RCC 7860 (cell line): ENCODE data around the gene PLA2G4A.

Experiments
- DNase-seq: peaks from one replicate; pipeline ENCODE4 v3.0.0-alpha.2; 2015; ENCODE audit warnings: low spot score
- FAIRE-seq: peaks from 2 replicates; lab custom pipeline; 2012; peaks lifted over from hg19 to GRCh38; lab: Jason Lieb, UNC

The PLA2G4A gene

DNA sequence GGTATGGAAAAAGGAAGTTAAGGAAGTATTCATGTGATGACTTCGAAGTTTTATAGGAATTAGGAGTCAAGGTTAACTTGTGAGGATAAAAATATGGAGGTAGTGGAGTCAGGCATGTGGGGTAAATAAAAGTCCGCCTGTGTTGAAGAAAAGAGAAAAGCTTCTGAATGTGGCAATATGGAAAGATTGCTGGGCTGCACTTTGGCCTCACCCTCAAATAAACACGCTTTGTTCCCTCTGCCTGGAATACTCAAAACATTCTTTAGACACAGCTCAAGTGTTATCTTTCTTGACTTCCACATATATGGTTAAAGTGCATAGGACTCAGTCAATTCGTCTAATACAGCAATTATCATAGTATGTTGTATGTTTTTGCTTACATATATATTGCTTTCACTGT lies 137.7 kb downstream of the PLA2G4A start:
- DNase-seq, result no peak
- no peak for FAIRE-seq

DNA sequence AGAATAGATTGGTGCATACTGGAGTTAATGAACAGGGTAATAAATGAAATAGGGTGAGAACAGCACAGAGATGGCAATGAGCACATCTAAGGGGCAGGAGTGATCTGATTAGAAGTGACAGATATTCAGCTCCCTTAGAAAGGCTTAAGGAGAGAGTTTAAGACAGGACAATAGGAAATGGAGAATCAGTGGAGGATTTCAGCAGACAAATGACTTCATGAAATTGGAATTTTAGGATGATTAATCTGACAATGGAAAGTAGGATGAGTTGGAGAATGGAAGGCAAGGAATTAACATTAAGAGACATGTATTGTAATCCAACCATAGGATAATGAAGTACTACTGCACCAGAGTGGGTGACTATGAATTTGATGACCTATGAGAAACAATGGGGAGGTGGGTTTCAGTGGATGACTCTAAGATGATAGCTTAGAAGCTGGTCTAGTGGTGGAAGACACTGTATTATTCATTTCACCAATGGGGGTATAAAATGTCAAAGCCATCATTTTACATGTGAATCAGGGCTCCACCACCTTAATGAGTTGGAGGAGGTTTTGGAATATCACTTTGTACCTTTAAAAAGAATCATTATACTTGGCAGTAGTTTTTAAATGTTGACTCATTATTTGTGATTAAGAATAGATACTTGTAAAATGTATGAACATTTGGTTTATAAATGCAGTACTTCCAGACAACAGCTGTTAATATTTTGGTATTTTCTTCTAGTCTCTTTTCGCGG lies 139.1 kb downstream of the PLA2G4A start:
- DNase-seq, result peak; percentile 22
- FAIRE-seq, result no peak

DNA sequence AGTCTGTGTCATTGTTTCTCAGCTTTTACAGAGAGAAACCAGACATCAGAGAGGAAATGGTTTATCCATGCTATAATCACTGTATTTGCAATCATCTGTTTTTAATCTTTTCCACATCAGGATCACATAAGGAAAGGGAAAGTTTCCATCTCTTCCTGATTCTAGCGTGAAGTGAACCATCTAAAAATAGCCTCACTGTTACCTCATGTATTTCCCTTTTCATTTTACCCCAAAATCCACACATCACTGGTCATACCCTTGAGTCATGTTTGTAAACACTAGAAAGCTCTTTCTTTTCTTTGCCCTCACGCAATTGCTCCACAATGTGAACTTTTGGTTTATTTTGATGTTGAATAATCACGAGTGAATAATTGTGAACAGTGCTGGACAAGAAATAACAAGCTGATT lies 146.0 kb downstream of the PLA2G4A start:
- no peak for DNase-seq
- no peak for FAIRE-seq

DNA sequence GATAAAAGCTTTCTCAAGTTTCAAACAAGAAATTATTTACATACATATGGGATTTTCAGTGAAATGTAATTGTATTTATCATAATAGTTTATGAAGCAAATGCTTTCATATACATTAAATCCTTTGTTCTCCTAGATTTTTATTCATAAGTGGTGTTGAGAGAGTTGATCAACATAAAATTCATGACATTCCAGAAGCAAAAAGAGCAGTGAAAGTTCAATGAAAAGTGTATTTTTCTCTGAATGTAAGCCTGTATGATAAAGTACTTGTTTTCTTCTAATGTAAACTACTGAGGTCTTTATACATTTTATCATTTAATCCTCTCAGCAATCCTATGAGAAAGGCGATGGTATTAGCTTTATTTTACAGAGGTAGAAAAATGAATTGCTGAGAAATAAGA lies 146.5 kb downstream of the PLA2G4A start:
- no peak for DNase-seq
- no peak for FAIRE-seq

DNA sequence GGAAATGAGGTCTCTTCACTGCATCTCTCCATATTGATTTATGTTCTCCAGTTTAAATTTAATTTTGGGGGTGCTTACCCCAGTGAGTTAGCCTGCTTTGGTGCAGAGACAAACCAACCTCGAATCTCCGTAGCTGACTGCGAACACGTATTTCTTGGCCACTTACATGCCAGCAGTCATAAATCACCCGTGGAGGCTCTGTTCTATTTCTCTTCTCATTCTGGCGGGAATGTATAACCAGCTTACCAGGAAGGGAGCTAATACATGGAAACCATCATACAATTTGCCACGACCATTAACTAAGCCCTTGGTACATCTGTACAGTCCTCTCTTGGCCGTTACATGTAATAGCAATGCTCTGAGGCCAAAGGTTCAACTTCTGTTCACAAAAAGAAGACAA lies 148.0 kb downstream of the PLA2G4A start:
- no peak for FAIRE-seq

DNA sequence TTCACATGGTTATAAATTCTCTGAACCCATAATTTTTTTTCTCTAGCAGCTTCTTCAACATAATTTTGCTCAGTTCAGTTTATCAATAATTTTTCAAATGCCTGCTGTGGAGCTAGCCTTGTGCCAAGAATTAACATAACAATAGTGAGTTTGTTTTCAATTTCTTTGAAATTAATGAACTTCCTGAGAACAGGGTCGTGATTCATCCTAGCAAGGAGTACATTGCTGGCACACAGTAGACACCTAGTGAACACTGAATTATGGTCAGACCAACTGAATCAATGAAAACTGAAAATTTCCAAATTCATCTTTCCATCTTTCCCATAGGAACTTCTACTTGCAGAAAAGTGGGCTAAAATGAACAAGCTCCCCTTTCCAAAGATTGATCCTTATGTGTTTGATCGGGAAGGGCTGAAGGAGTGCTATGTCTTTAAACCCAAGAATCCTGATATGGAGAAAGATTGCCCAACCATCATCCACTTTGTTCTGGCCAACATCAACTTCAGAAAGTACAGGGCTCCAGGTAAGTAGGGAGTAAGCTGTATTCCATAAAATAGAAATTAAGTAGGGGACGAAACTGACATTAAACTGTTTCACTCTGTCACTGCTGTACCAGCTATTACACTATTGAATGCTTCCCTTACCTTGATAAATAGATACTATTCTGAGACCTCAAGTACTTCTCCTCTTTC lies 148.7 kb downstream of the PLA2G4A start:
- DNase-seq (no peak), FAIRE-seq (no peak)

More for the DNA sequence above, 148.0 kb downstream of the PLA2G4A start:
- no peak for DNase-seq

DNA sequence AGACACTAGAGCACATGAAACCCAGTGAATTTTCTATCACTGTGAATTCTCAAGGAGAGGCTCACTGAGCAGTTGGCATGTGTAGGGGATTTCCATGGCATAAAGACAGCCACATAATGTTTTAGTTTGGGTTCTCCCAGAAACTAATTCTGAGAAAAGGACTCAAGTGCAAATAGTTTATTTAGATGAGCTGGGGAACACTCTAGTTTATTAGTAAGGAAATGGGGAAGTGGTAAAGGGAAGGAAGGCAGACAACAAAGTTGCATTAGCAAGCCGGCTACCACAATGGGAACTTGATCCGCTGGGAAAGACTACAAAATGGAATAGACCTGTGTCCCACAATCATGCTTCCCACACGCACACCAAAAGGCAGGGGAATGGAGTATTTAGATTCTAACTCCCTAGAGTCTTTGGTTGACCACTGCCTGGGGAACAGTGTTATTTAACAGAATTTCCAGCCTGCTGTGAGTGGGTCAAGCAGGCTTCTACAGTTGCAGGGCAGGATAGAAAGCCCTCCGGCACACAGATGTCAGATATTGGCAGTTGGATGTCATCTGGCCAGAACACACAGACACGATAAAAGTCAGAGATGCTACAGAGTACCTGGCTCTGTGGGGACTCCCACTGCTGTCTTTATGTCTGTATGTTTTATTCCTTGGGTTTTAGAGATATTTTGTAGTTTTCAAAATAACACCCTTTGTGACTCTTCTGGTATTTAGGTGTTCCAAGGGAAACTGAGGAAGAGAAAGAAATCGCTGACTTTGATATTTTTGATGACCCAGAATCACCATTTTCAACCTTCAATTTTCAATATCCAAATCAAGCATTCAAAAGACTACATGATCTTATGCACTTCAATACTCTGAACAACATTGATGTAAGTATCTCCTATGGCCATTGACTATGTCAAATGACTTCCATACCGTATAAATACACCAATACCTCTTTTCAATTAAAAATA lies 150.1 kb downstream of the PLA2G4A start:
- FAIRE-seq (no peak), DNase-seq (no peak)

DNA sequence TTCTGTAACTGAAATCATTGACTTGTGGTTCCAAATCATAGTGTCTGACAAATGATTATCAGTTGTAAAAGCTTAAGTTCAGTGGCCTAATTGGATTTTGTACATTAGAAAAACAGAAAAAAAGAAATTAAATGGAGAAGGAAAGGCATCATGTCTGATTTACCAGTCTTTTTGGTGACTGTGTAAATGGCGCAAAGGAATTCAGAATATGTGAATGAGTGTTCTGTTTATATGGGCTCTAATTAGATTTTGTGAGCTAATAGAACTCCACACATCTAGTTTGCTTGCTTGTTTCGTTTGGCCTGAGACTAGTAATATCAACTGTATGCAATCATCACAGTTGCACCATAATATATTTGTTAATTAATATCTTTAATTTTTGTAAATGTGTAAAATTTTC lies 151.7 kb downstream of the PLA2G4A start:
- FAIRE-seq, result no peak
- no peak for DNase-seq

DNA sequence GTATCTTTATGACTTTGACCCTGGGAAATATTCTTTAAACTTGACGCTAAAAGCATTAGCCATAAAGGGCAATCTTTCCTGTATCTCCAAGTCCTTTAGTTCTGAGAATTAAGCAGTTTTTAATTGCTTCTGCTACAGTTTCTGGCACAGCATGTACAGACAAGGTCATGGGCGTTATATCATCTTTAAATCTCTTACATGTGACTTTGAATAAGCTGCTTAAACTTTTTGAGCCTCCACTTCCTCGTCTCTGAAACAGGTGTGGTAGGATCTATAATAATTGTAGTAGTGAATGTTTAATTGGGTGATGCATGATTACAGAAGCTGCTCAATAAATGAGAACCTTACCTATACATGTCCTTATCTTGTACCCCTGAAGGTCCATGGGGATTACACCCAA lies 153.4 kb downstream of the PLA2G4A start:
- FAIRE-seq (no peak), DNase-seq (no peak)

DNA sequence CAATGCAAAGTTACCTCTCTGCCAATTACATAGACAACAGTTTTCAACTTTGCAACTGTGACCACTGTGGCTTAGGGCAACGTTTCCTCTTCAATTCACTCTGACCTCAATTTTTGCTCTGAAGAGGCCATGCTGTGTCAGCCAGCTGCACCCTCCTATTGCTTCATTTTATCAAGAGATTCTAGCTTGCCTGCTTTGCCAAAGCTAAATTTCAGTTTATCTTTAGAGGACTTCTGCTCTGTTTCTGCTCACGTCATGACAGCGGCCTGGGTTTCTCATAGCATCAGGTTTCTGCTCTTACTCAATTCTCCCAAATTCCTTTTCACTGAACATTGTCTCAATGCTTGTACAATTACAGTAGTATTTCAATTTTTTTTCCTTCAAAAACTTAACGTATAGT lies 154.6 kb downstream of the PLA2G4A start:
- DNase-seq, result no peak
- FAIRE-seq, result no peak

DNA sequence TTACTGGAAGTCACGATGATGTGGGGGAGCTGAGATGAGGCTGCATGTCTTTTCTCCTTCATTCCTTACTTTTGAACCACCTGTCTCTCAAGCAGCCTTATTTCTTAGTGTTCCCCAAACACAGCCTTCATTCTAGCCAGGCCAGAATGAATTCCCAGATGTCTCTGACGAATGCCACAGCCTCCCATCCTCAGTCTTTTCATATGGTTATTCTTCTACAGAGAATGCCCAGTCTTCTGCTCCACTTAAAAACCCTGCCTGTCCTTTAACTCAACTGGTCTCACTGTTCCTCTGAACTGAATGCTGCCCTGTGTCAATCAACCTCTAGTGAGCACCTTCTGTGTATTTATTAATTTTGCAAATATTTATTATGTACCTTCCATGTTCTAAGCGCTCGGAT lies 156.2 kb downstream of the PLA2G4A start:
- FAIRE-seq, result no peak
- no peak for DNase-seq

DNA sequence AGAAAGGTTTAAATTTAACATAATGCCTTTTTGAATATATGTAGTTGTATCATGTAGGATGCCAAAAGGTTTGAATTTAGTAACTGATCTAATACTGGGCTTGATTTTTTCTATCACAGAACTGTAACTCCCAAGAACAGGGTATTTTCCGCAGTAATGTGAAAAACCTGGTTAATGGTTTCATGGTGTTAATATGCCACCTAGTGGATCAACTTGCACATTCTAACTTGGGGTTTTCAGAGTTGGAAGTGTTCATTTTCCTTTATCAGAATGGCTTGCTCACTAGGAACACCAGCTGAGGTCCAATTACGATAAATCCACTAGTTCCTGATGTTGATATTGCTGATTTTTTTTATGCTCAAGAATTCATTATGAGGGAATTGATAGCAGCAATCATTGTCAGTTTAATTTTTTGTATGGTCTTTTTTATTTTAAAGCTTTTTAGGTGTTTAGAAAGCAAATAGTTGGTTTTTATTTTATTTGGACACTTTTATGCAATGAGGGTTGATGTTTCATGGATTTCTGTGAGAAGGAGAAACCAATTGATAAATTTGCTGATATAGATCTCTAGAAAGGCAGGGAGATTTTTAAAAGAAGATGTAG lies 157.2 kb downstream of the PLA2G4A start:
- peak; percentile 41 for DNase-seq

DNA sequence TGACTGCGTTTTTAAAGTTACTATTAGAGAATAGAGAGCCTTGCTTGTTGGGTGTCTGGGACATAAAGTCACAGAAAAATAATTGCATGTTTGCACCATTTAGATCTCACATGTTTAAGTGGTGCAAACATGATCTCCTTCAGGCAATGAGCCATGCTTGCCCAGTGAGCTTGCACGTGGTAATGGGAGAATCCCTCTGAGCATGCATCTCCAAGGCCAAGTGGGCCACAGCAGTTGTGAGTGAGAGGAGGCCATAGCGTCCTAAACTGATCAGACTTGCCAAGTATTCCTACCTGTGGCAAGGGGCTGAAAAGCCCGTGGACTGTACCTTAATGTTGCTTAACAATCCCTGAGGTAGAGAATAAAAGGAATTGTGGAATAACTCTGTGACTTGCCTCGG lies 158.3 kb downstream of the PLA2G4A start:
- DNase-seq (no peak), FAIRE-seq (no peak)

More for the DNA sequence above, 157.2 kb downstream of the PLA2G4A start:
- peak; percentile 76 for FAIRE-seq

DNA sequence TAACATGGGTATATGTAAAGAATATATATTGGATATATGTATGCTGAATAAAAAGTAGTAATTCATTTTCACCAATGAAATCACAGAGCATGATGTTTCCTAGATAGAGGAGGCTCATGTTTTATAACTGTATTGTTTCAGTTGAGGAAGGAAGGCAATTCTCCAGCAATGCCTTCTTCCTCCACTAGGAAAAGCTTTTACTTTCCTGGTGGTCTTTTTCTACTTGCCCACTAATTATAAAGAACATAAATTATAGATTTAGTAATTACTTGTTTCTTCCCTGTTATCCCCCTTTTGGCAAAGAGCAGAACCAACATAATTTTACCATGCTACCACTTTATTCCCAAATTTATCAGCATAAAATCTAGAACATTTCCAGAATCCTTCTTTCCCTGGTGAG lies 159.0 kb downstream of the PLA2G4A start:
- DNase-seq (no peak), FAIRE-seq (no peak)

DNA sequence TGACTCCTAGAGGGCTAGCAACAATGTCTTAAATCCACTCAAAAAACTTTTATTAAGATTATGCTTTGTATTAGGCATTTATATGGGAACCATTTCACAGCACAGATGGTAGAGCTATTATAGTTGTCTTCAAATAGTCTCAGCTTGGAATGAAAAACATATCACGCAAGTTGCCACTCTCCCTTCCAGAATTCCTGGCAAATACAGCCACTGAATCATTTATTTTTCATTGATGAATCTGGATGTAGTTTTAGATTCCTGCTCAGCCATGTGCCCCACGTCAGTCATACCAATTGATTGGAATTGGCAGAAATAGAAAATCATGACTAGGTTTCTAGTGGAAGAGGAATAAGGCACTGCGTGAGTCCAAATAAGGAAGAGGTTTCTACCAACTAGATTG lies 165.2 kb downstream of the PLA2G4A start:
- FAIRE-seq, result no peak

DNA sequence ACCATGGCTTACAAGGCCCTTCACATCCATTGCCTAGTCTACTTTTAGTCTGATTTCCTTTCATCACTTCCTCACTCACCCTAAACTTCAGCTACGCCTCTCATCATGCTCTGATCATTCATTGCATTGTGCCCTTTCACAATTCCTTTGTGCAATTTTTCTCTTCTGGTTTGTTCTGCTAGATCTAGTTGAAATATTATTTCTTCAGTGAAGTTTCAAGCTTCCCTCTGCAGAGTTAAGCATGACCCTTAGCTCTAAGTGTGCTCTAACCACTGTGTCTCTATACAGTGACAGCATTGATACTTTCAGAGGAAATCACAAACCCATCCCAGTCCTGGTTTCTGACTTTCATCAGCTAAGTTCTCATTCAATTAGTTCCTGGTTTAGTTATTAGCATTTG lies 166.1 kb downstream of the PLA2G4A start:
- FAIRE-seq, result no peak
- DNase-seq, result no peak

More for the DNA sequence above, 165.2 kb downstream of the PLA2G4A start:
- no peak for DNase-seq

DNA sequence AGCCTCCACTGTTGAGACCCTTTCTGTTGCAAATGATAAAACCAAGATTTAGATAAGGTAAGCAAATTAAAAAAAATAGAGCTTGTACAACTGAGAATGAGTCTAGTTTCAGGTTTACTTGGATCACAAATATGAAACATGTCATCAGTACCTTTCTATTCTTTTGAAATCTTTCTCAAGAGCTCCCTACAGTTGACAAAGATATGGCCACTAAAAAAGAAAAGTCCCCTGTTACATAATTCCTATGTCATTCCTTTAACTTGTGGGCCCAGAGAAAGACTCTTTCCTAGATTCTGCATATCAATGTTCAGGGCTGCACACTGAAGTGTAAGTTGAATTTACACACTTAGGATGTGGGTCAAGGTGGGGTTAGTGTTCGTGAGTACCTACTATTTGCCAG lies 168.1 kb downstream of the PLA2G4A start:
- FAIRE-seq, result no peak
- no peak for DNase-seq

DNA sequence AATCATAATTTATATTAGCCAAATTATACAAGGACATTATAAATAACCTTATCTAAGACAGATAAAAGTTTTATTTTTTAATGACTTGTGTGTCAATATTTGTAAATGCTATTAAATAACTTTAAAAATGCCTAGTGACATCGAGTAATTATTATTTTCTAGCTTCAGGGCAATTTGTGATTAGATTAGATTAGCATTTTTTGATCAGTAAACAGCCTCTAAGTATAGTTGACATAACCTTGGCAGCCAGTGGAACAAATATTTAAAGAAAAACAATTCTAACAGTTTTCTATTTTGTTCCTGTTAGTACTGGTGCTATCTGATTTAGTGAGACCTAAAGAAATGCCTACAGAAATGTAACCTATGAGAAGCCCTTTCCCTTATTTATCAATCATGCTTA lies 169.1 kb downstream of the PLA2G4A start:
- DNase-seq (no peak), FAIRE-seq (no peak)

DNA sequence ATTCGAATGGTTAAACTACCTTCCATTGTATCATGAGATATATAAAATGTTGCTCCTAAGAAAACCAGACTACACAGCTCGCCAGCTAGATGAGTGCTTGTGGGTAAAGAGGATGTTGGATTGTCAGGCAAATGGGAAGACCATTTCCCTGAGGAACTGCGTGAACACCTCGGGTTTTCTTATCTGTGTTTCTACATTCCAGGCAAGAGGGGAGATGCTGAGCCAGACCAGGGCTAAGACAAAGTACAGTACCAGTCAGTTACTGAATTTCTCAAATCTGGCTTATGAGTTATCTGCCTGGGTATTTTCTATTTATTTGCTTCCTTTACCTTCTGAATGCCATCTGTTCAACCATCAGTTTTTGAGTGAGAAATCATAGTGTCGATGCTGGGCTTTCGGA lies 170.8 kb downstream of the PLA2G4A start:
- FAIRE-seq (no peak), DNase-seq (no peak)

DNA sequence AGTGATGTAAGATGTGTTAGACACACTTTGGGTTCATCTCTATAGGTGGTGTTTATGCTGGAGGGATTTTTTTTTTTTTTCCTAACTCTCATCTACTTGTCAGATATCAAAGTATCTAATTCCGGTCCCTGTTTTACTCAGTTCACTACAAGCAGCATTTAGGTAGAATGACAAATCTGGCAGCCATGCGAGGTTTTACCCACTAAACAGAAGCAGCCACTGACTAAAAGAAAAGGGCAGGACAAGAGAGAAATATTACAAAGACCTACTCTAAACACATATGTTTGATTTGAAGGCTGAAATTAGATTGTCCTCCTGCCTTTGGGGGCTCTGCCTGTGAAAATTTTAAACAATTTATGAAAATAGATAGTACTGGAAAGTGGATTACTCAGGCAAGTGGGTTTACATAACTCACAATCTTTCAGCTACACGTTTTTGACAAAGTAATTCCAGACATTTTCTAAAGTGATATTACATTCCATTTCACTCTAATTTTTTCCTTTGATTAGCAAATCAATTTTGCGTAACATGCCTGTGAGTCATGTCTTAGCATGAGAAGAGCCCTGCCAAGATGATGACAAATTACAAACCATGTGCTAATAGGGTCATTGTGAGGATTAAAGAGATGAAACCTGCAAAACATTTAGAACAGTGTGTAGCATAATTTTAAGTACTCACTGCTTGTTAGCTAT lies 172.6 kb downstream of the PLA2G4A start:
- FAIRE-seq (no peak), DNase-seq (no peak)
